Right lobe of liver (tissue), 4 donors: ENCODE data around the gene PPT1.

Experiments used
- CTCF ChIP-seq, 4 donors: fragments of 200-600 bp in 3 of 4; fragments of 450-650 bp in 1 of 4; IDR thresholded peaks; one replicate each; pipeline versions ENCODE4 v1.5.1 to v1.8.0; 2016 to 2022; ENCODE audit warnings: antibody characterized with exemption in 4 of 4, mild to moderate bottlenecking in 2 of 4
- POLR2A ChIP-seq: fragments of 450-650 bp; IDR thresholded peaks from one replicate; pipeline ENCODE4 v1.6.1; 2017; ENCODE audit warnings: antibody characterized with exemption, mild to moderate bottlenecking
- donor health status: DM: no; HTN: no; CAD: no.
- donor health status: DM: no; HTN: no; CAD: no.
- donor health status: DM: no; HTN: yes; CAD: no.

DNA sequence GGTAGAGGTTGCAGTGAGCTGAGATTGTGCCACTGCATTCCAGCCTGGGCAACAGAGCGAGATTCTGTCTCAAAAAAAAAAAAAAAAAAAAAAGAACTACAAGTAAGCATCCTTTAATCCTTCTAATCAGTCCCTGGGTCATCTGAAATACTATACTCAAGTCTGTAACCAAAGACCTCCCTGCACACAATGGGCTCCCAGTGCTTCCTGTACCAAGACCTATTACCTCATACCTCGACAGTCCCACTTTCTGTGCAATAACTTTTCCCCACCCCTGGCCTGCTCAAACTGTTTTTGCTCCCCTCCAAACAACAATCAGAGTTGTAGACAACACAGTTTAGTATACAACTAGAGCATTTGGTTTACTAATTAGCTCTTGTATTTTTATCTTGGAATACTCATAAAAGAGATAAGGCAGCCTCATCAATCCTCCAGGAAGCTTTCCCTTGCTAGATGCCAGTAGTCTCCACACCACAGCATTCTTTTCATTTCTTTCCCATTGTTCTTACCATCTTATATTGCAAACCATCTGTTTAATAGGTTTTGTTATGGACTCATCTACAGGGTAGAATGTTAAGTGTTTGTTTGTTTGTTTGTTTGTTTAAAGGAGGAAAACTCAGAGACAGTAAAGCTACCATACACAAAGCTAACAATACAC lies 45.0 kb upstream of the PPT1 start:
- TF ChIP-seq POLR2A (no peak), CTCF (IDR thresholded peaks at IDR 0.05) (no peak)
